ENCODE measurements around the gene KMO. TPM values are rescaled to one million over a fixed set of nuclear protein-coding genes. Genes with fewer than 3 reads are reported as not detected.

Gene KMO
- polyA plus RNA-seq, 3 donors = 4.7 to 9.0 (median 6.4) TPM

DNA sequence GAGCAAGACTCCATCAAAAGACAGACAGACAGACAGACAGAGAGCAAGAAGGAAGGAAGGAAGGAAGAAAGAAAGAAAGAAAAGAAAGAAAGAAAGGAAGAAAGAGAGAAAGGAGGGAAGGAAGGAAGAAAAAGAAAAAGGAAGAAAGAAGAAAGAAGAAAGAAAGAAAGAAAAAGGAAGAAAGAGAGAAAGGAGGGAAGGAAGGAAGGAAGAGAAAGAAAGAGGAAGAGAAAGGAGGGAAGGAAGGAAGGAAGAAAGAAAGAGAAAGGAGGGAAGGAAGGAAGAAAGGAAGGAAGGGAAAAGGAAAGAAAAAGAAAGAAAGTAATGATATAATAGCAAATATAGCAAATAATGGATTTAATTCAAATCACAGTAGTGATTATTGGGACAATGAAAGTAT lies 75.3 kb downstream of the KMO start:
- peaks cover 25% of the 10 kb centered on the region for H3K4me1 Mint-ChIP-seq
- H2AFZ ChIP-seq (ENCODE audit: insufficient read depth, low read depth, low read length, poor library complexity, severe bottlenecking) = no peak overlapping the region
- H3K9me3 Mint-ChIP-seq = no peaks in the 10 kb centered on the region
- H3K79me2 ChIP-seq (ENCODE audit: insufficient read depth, low read length) = peaks cover 9% of the 10 kb centered on the region
- H3K4me3 Mint-ChIP-seq = no peak overlapping the region
- peak overlapping the region; percentile 2 to 78 (median 59) for H3K27ac Mint-ChIP-seq
- no peak for TF ChIP-seq CTCF (IDR thresholded peaks at IDR 0.05)
- intact Hi-C loops (cut with micrococcal nuclease) = no loop called here
- DNase-seq = no peak
- no peaks in the 10 kb centered on the region for H3K9me3 ChIP-seq (replicated peaks in 1 of 2; ENCODE audit: control insufficient read depth in 1 of 2, insufficient read depth in 1 of 2, low read length in 2 of 2)
- H3K27ac ChIP-seq (ENCODE audit: low read depth in 1 of 2, low read length in 2 of 2) = no peak overlapping the region
- peaks cover 8 to 23% of the 10 kb centered on the region in 2 donors for H3K4me1 ChIP-seq (ENCODE audit: control insufficient read depth in 1 of 2, insufficient read depth in 2 of 2, low read length in 2 of 2)
- no peak overlapping the region for H3K9ac ChIP-seq (ENCODE audit: insufficient read depth, low read length, poor library complexity, severe bottlenecking)
- H3K4me2 ChIP-seq (replicated peaks; ENCODE audit: extremely low read depth, low read length, poor library complexity, severe bottlenecking) = no peak overlapping the region
- H4K20me1 ChIP-seq (ENCODE audit: insufficient read depth, low read length) = no peaks in the 10 kb centered on the region
- H3K4me3 ChIP-seq (replicated peaks in 1 of 3; ENCODE audit: low read depth in 2 of 3, low read length in 3 of 3) = no peak overlapping the region
- H3K36me3 ChIP-seq (replicated peaks in 1 of 2; ENCODE audit: control insufficient read depth in 1 of 2, insufficient read depth in 2 of 2, low read length in 2 of 2) = peaks cover 3 to 19% of the 10 kb centered on the region in 2 donors
- peaks cover 20 to 24% of the 10 kb centered on the region in 2 donors for H3K36me3 Mint-ChIP-seq
- no peaks in the 10 kb centered on the region for H3K27me3 ChIP-seq (ENCODE audit: control insufficient read depth in 2 of 2, insufficient read depth in 2 of 2, low read length in 2 of 2)
- peaks cover 0 to 2% (median 0%) of the 10 kb centered on the region in 3 donors for H3K27me3 Mint-ChIP-seq (ENCODE audit: low read depth in 3 of 3)

DNA sequence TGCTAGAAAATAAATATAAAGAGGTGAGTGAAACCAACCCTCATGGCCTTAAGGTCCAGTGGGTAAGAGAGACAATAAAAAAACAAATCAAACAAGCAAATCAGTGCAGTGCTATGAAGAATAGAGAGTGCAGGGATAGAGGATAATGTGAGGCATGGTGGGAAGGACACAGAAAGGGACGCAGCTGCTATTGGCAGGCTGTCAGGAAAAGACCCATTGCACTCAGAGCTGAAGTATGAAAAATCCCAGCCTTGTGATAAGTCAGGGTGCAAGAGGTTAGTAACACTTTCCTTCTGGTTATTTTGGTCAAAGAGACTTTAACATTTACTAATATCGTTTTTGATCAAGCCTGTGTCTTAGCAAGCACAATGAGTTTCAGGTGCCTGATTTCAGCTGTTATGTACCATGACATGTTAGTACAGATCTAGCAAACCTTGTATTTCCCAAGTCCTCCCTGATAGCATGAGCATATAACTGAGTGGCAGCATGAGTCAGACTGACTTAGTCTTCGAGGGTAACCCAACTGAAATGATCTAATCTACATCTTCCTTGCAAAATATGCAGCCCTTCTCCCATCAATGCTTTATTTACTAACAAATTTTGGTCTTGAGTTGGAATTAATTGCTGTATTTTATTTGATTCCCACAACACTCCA lies 76.3 kb downstream of the KMO start:
- H3K9me3 Mint-ChIP-seq = no peaks in the 10 kb centered on the region
- H3K27ac Mint-ChIP-seq = peak overlapping the region in 2 of 7 donors; percentile 7 to 69
- Histone ChIP-seq H3K9me3 (replicated peaks in 1 of 2; ENCODE audit: control insufficient read depth in 1 of 2, insufficient read depth in 1 of 2, low read length in 2 of 2) (no peaks in the 10 kb centered on the region), H2AFZ (ENCODE audit: insufficient read depth, low read depth, low read length, poor library complexity, severe bottlenecking) (no peak overlapping the region), H3K36me3 (replicated peaks in 1 of 2; ENCODE audit: control insufficient read depth in 1 of 2, insufficient read depth in 2 of 2, low read length in 2 of 2) (peaks cover 0 to 10% of the 10 kb centered on the region in 2 donors), H3K27me3 (ENCODE audit: control insufficient read depth in 2 of 2, insufficient read depth in 2 of 2, low read length in 2 of 2) (no peaks in the 10 kb centered on the region), H3K4me3 (replicated peaks in 1 of 3; ENCODE audit: low read depth in 2 of 3, low read length in 3 of 3) (no peak overlapping the region), H3K9ac (ENCODE audit: insufficient read depth, low read length, poor library complexity, severe bottlenecking) (no peak overlapping the region), H3K27ac (ENCODE audit: low read depth in 1 of 2, low read length in 2 of 2) (no peak overlapping the region), H3K79me2 (ENCODE audit: insufficient read depth, low read length) (peaks cover 7% of the 10 kb centered on the region), H3K4me2 (replicated peaks; ENCODE audit: extremely low read depth, low read length, poor library complexity, severe bottlenecking) (no peak overlapping the region), H3K4me1 (ENCODE audit: control insufficient read depth in 1 of 2, insufficient read depth in 2 of 2, low read length in 2 of 2) (peaks cover 11 to 26% of the 10 kb centered on the region in 2 donors), H4K20me1 (ENCODE audit: insufficient read depth, low read length) (no peaks in the 10 kb centered on the region)
- H3K27me3 Mint-ChIP-seq (ENCODE audit: low read depth in 3 of 3) = peaks cover 0 to 3% (median 0%) of the 10 kb centered on the region in 3 donors
- H3K4me1 Mint-ChIP-seq = peaks cover 25% of the 10 kb centered on the region
- H3K4me3 Mint-ChIP-seq = no peak overlapping the region
- intact Hi-C loops (cut with micrococcal nuclease) = no loop called here
- DNase-seq = peak in 1 of 3 donors; percentile 44
- WGBS (ENCODE audit: insufficient coverage) = 90% methylated on average over 1 of the region's 3 CpGs
- TF ChIP-seq CTCF (IDR thresholded peaks at IDR 0.05) = no peak
- peaks cover 10 to 14% of the 10 kb centered on the region in 2 donors for H3K36me3 Mint-ChIP-seq
